Colonic mucosa (tissue), 4 donors: ENCODE data around the gene IL10RA. TPM values are rescaled to one million over a fixed set of nuclear protein-coding genes. Genes with fewer than 3 reads are reported as not detected.

Experiments used
- DNase-seq: peaks from one replicate; pipeline ENCODE4 v3.0.0-alpha.2; 2020
- H3K27ac ChIP-seq: fragments of 200-600 bp; one replicate; pipeline ENCODE4 v1.8.0; 2021
- H3K27me3 ChIP-seq: fragments of 200-600 bp; one replicate; pipeline ENCODE4 v1.8.0; 2021
- H3K36me3 ChIP-seq: fragments of 200-600 bp; one replicate; pipeline ENCODE4 v1.8.0; 2021
- H3K4me1 ChIP-seq: fragments of 200-600 bp; one replicate; pipeline ENCODE4 v1.8.0; 2021; ENCODE audit warnings: mild to moderate bottlenecking
- H3K4me3 ChIP-seq: fragments of 200-600 bp; one replicate; pipeline ENCODE4 v1.8.0; 2021
- H3K9ac ChIP-seq, 2 donors: one replicate each; pipeline ENCODE4 v1.7.0; 2013; ENCODE audit warnings: control low read depth in 2 of 2, low read depth in 2 of 2, low read length in 2 of 2
- H3K9me3 ChIP-seq: fragments of 200-600 bp; one replicate; pipeline ENCODE4 v1.8.0; 2021
- CTCF ChIP-seq: fragments of 200-600 bp; IDR thresholded peaks from one replicate; pipeline ENCODE4 v1.8.0; 2022; ENCODE audit warnings: antibody characterized with exemption, mild to moderate bottlenecking
- intact Hi-C: fragments of 100-400 bp; cut with DNase I; formaldehyde crosslinking; loops from one replicate; pipeline ENCODE4 v1.14.1; 2022
- total RNA-seq, 2 donors: library from RNA; stranded (reverse); fragmentation: NEBNext Ultra II Directional in 1 of 2; extraction: Animal tissue kit (Norgen Biotek cat#: 25700) in 1 of 2; gene quantifications; one replicate each; pipeline ENCODE4 v1.2.1, GENCODE V29; 2021
- donor health status: healthy.
- donor health status: DM: no; HTN: no; CAD: no.
- donor health status: DM: no; HTN: no; CAD: no.

The IL10RA gene
- total RNA-seq, 2 donors from 2014 or later: 4.4 to 9.8 TPM

- H3K27ac ChIP-seq: no peak overlapping the region
Observed at GRCh38 chr11:117980280-117980679, 5.9 kb upstream of the IL10RA start.

GRCh38 chr11:117980720-117981119, 5.5 kb upstream of the IL10RA start:
- Histone ChIP-seq H3K27ac (no peak overlapping the region), H3K4me1 (peaks cover 3% of the 10 kb centered on the region), H3K27me3 (no peaks in the 10 kb centered on the region), H3K4me3 (no peak overlapping the region), H3K9ac (no peak overlapping the region), H3K9me3 (no peaks in the 10 kb centered on the region), H3K36me3 (no peaks in the 10 kb centered on the region)
- TF ChIP-seq CTCF: no peak
- intact Hi-C loops: no loop called here
- no peak for DNase-seq

More at GRCh38 chr11:117980280-117980679, 5.9 kb upstream of the IL10RA start:
- no peaks in the 10 kb centered on the region for H3K27me3 ChIP-seq
- intact Hi-C loops: no loop called here
- H3K36me3 ChIP-seq: no peaks in the 10 kb centered on the region
- H3K4me1 ChIP-seq: no peaks in the 10 kb centered on the region
- no peaks in the 10 kb centered on the region for H3K9me3 ChIP-seq
- peak; percentile 3 for DNase-seq
- TF ChIP-seq CTCF: no peak
- H3K4me3 ChIP-seq: no peak overlapping the region
- no peak overlapping the region for H3K9ac ChIP-seq

GRCh38 chr11:117983163-117983475, 3.1 kb upstream of the IL10RA start:
- Histone ChIP-seq H3K4me3 (no peak overlapping the region), H3K27ac (no peak overlapping the region), H3K36me3 (no peaks in the 10 kb centered on the region), H3K9me3 (no peaks in the 10 kb centered on the region), H3K27me3 (no peaks in the 10 kb centered on the region), H3K9ac (no peak overlapping the region), H3K4me1 (peaks cover 4% of the 10 kb centered on the region)
- TF ChIP-seq CTCF: no peak
- intact Hi-C loops: no loop called here
- DNase-seq: peak; percentile 14

GRCh38 chr11:117984476-117984875, 1.7 kb upstream of the IL10RA start:
- DNase-seq: no peak
- peak overlapping the region in 1 of 2 donors; percentile 17 for H3K9ac ChIP-seq
- no peaks in the 10 kb centered on the region for H3K9me3 ChIP-seq
- intact Hi-C loops: no loop called here
- no peak overlapping the region for H3K4me3 ChIP-seq
- no peak overlapping the region for H3K27ac ChIP-seq
- no peaks in the 10 kb centered on the region for H3K36me3 ChIP-seq
- H3K4me1 ChIP-seq: peaks cover 4% of the 10 kb centered on the region
- TF ChIP-seq CTCF: no peak
- no peaks in the 10 kb centered on the region for H3K27me3 ChIP-seq

GRCh38 chr11:117986981-117987574, 884 bp downstream of the IL10RA start:
- intact Hi-C loops: no loop called here

More at GRCh38 chr11:117986981-117987574, 884 bp downstream of the IL10RA start:
- H3K9me3 ChIP-seq: no peaks in the 10 kb centered on the region
- no peak for DNase-seq
- no peak for TF ChIP-seq CTCF
- peaks cover 4% of the 10 kb centered on the region for H3K4me1 ChIP-seq
- H3K4me3 ChIP-seq: peak overlapping the region; percentile 51
- no peaks in the 10 kb centered on the region for H3K27me3 ChIP-seq
- H3K27ac ChIP-seq: peak overlapping the region; percentile 81
- H3K36me3 ChIP-seq: no peaks in the 10 kb centered on the region
- peak overlapping the region; percentile 76 to 86 for H3K9ac ChIP-seq
